NCI-H1436 treated with DMSO at 0.1 percent for 48 hours (cell line): ENCODE measurements around the gene C6orf58.

Source experiments
- DNase-seq: peaks from one replicate; lab custom pipeline; 2025; lab: John Stamatoyannopoulos, UW

C6orf58 gene

DNA sequence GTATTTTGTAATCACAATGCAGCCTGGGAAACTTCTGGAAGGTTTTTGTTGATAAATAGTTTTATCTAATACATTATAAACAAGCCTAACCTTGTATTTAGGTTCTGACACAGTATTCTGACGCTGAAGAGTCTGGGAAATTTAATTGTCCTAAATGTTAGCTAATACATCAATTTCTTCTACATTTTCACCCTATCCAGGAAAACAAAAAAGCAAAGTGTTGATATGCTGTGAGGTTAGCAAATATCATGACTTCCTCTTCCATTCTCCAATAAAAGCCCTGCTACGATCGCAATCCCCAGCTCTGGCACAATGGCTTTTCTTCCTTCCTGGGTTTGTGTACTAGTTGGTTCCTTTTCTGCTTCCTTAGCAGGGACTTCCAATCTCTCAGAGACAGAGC is at the start of gene C6orf58:
Gene C6orf58, plus strand, starts transcription at position 301 of the 400 bp plus-strand sequence. Its CDS starts 12 bp downstream, at position 313.
- DNase-seq: no peak

- DNase-seq: no peak
These were observed 44.0 kb upstream of the C6orf58 start for GRCh38 chr6:127533011-127533410.

DNA sequence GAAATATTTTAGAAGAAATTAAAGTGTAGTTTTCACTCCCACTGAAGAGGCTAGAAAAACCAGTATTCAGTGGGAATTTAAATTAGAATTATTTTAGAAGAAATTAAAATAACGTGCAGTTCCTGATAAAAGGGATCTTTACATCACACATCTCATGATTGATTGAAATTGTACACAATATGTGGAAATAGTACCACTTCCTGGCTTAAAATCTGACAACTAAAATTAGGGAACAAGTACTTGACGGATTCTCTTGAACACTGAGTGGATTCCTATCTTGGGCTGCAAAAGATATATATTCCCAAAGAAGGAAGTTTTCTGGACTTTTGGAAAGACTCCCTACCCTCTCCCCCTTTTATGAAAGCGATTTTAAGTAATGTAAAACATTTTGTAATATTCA is 43.2 kb upstream of the C6orf58 start:
- DNase-seq: no peak

- DNase-seq: no peak
These were observed 38.2 kb upstream of the C6orf58 start for GRCh38 chr6:127538750-127539264.

DNA sequence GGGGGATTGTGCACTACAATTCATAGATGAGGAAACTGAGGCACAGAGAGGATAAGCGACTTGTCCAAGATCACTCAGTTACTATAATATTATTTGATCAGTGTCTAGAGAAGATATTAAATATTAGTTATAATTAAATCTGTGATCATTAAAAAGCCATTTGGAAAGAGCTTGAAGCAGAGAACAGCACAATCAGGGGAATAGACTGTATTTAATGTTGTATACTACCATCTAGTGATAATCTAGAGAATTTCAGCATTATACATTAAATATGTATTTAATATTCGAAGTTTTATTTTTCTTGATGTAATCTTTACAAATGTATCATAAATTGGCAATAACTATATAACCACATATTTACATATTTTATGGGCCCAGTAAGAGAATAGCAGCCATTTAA is 37.7 kb upstream of the C6orf58 start:
- DNase-seq: no peak

- DNase-seq: no peak
These were observed 29.8 kb upstream of the C6orf58 start for GRCh38 chr6:127547215-127547614.

DNA sequence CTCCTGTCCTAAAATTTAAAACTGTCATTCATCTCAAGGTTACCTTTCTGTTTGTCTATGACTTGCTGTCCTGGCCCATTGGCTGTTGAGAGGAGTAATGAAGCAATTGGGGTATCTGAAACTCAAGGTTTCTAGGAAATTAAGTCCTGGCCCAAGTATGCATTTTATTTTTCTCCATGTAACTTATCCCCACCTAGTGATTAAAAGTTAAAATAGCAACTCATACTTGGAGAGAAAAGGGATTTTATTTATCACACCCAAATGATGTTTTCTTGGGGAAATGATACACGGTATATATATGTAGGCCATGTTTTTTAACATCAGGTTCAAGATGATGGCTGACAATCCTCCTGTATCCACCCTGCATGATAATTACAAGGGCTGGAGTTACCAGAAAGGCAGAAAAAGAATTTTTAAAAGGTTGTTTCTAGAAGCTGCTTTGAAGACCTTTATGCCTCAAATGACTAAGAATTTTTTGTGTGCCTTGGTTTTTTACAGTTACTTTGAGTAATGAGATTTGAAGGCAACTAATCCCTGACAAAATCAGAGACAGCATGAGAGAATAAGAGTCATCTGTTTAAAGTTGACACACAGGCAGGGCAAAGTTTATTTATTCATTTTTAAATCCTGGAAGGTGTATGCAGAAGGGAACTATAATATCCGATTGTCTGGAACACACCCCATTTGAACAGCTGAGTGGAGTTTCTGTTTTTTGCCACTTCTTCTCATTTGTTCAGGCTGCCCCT is 28.9 kb upstream of the C6orf58 start:
- no peak for DNase-seq

DNA sequence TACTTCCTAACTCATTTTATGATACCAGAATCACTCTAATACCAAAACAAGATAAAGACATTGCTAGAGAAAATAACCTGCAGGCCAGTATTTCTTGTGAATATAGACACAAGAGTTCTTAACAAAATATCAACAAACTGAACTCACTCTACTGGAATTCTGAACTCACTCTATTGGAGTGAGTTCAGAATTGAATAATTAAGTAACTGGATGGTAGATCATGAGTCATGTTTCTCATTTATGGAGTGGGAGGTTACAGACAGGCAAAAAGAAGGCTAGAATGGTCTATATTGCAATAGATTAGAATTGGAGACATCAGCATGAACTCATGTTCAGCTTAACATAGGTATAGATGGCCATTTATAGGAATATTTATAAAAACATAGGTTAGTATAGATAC is 26.6 kb upstream of the C6orf58 start:
- DNase-seq: no peak

- no peak for DNase-seq
These were observed 22.5 kb upstream of the C6orf58 start for GRCh38 chr6:127554435-127555006.

- no peak for DNase-seq
These were observed 15.3 kb upstream of the C6orf58 start for GRCh38 chr6:127561660-127562059.

GRCh38 chr6:127564761-127565160 is 12.2 kb upstream of the C6orf58 start:
- no peak for DNase-seq

DNA sequence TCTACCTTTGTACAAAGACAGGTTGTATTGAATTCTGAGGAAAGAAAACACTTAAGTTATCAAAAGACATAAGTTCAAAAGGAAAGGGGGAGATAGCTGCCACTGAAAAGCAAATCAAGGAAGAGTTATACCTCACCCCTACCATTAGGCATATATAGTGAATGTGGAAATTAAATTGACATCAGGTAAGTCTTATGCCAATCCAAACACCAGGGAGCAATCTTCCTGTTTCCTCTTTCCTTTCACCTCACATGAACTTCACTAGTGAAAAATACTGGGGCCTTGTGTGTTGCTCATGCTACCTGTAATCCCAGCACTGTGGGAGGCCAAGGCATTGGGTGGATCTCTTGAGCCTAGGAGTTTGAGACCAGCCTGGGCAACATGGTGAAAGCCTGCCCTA is 10.9 kb upstream of the C6orf58 start:
- no peak for DNase-seq

- DNase-seq: no peak
These were observed 10.3 kb upstream of the C6orf58 start for GRCh38 chr6:127566651-127567050.

DNA sequence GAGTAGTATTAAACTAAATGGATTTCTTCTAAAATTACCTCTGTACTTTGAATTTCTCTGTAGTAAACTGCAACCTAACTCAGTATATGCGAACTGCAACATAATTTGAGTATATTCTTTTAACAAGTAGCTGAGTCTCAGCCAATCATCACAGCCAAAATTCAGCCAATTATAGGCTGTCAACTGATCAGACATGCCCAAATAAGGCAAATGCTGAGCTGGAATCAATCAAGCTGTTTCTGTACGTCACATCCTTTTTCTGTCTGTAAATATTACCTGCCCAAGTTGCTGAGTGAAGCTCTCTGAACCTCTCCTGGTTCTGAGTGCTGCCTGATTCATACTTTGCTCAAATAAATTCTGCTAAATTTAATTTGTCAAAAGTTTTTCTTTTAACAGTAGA is 9.5 kb upstream of the C6orf58 start:
- DNase-seq: no peak

DNA sequence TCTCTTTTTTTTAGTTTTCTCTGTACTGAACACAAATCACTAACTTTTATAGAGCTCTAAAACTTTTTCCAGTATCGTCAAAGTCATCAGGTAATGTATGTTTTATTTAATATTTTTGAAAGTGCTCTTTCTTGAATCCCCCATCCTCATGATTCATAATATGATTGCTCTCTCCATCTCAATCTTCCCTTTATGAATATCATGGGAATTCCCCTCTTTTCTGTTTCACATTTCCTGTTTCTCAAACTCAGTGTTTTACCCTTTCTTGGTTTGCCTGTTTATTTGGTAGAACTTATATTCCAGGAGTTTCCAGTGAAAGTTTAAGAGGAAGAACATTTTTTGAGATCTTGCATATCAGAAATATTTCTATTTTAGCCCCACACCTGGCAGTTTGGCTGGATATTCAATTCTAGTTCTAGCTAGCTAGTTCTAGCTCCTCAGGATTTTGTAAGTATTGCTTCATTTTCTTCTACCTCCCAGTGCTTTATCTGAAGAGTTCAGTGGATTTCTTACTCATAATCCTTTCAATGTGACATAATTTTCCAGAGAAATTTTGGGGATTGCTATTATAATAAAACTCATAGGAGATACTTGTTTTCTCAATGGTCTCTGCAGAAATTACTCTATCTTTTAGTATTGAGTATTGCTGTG is 6.1 kb upstream of the C6orf58 start:
- DNase-seq: no peak

DNA sequence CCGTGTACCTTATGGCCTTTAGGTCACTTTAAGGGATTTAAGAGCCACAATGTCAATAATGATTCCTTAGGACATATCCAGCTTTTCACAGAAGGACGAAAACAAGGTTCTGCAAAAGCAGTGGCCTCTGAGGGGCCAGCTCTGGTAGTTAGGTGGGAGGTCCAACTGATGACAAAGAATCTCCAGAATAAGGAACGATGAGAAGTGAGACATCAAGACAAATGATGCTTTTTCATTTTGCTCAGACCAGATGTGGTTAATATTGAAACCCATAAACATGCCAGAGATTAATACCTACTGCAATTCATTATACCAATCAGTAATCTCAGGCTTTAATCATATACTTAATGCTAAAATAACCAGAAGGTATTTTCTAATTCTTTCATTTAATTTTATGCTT is 1.9 kb downstream of the C6orf58 start:
- DNase-seq: no peak

DNA sequence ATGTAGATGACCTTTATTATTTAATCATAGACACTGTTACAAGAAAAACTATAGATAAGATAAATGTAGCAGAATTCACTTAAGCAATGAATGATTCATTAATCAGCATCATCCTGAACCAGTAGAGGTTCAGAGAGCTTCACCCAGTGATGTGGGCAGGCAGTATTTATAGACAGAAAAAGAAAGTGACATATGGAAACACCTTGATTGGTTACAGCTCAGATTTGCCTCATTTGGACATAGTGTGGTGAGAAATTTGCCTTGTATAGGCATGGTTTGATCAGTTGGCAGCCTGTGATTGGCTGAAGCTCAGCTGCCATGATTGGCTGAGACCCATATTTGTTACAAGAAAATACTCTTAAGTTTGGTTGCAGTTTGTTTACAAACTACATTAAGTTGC is 4.6 kb downstream of the C6orf58 start:
- no peak for DNase-seq

DNA sequence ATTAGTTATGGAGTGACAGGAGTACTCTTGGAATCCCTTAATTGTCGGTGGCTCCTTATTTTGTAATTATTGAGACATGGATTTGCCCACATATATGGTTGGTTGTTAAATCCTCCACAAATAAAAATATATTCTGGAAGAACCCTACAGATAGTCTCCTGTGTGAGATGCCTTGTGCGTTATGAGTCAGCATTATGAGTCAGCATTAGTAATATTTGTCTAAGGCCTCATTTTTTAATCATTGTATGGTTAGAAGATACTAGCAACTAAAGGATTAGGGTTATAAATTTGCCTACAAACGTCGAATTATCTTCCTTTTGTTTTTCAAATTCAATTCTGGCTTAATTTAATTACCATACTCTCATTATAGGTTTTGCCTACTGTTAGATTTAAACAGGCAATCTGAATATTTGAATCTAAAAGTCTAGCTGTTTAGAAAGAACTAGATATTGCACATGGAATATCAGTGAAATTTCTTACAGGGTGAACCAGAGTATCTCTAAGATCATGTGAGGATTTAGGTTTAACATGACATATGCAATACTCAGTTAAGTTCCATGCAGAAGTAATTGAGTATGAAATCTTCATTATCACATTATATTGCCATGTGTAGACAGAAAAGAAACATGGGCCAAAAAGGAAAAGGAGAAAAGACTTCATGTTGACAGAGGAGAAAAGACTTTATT is 5.9 kb downstream of the C6orf58 start:
- DNase-seq: no peak

DNA sequence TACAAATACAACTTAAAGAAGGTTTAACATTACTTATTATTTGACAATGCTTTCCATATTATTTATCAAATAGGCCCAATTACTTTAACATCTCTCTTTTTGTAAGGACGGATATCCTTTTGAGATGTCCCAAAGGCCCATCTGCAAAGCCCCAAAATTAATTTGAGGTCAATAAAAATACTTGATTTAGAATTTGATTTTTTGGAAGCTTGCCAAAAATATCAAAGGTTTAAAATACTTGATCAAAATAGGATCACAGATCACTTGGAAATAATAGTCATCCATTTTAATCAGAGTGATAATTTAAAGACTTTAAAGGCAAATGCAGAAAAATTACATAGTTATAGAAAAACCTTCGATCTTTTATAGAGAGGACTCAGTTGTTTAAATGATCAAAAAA is 8.1 kb downstream of the C6orf58 start:
- DNase-seq: no peak

DNA sequence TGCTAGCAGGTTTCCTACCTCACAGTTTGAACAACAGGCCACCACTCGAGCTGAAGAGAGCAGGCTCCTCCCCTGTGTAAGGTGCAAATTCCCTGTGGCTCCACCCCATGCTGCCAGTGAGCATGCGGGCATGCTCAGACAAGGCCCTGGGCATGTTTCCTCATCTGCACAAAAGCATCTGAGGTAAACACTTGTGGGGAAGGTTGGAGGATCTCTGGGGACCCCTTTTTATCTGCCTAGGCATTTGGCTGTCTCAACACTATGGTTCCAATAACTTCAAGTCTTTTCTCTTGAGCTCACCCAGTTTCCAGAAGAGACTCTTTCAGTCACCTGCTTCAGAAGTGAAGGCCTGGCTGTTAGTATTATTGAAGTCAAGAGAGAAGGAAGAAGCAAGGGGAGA is 9.4 kb downstream of the C6orf58 start:
- DNase-seq: no peak

GRCh38 chr6:127587875-127588274 is 10.9 kb downstream of the C6orf58 start:
- DNase-seq: no peak

GRCh38 chr6:127589135-127589534 is 12.2 kb downstream of the C6orf58 start:
- DNase-seq: no peak

DNA sequence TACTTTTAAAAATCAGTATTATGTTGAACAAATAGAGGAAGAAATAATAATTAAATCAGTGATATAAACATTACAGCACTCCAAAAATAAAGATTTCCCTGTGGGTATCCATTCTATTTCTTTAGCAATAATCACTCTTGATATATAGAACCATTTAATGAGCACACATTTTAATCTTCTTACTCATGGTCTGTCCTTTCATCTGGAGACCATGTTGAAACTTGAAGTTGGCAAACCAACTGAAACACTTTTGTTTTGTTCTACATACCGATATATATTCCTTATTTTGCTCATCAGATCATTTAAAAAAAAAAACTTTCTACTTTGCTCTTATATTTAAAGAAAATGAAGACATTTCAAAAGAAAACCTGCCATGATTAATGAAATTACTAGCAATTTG is 13.4 kb downstream of the C6orf58 start:
- no peak for DNase-seq
